GM12878 (cell line): ENCODE measurements around the gene PARD6B. TPM values are rescaled to one million over a fixed set of nuclear protein-coding genes. Genes with fewer than 3 reads are reported as not detected.

Experiments
- ATAC-seq: fragments of 200-7000 bp; cut with Tn5 transposase; 3 replicates; pipeline ENCODE4 v1.9.1; 2020; ENCODE audit warnings: mild to moderate bottlenecking, moderate library complexity
- BruUV-seq: library from RNA; stranded (reverse); fragments of 400-500 nt; replicated peaks from 2 replicates; lab custom pipeline; 2021; lab: Mats Ljungman, UMichigan
- CTCF ChIA-PET: fragments of 300-600 bp; sonication (Branson Sonifier 250); formaldehyde crosslinking; extraction: SDS; loops from one replicate; lab custom pipeline; 2021; ENCODE audit warnings: inconsistent platforms; lab: Yijun Ruan, JAX
- POLR2A ChIA-PET: fragments of 350-600 bp; formaldehyde crosslinking; extraction: SDS; loops from one replicate; lab custom pipeline; 2021; ENCODE audit warnings: inconsistent platforms; lab: Charles Lee
- RAD21 ChIA-PET: fragments of 300-600 bp; sonication (Branson Sonifier 250); formaldehyde crosslinking; loops from one replicate; lab custom pipeline; 2023; ENCODE audit warnings: antibody characterized with exemption; ENCODE audit not compliant: unreplicated experiment; lab: Charles Lee
- SMC1A ChIA-PET: fragments of 300-600 bp; sonication (Branson Sonifier 250); formaldehyde crosslinking; loops from one replicate; lab custom pipeline; 2023; ENCODE audit not compliant: unreplicated experiment, uncharacterized antibody; lab: Charles Lee
- DNase-seq: peaks from one replicate; pipeline ENCODE4 v3.0.0-alpha.2; 2011; ENCODE audit warnings: low read depth, low spot score
- FAIRE-seq: peaks from 3 replicates; lab custom pipeline; 2011; peaks lifted over from hg19 to GRCh38; lab: Jason Lieb, UNC
- H2AFZ ChIP-seq: 2 replicates; pipeline ENCODE4 v1.6.0; 2011; ENCODE audit warnings: low read depth, low read length, control low read depth; ENCODE audit not compliant: control insufficient read depth
- H3K27ac ChIP-seq: 2 replicates; pipeline ENCODE4 v1.5.1; 2011; ENCODE audit warnings: control low read depth; ENCODE audit not compliant: control insufficient read depth, insufficient read depth
- H3K27me3 ChIP-seq, 2 experiments: replicated peaks in 1 of 2; 2 replicates each; pipeline versions ENCODE4 v1.6.0 to v1.6.1; 2011; ENCODE audit warnings: low read length in 1 of 2; ENCODE audit not compliant: control insufficient read depth in 2 of 2, insufficient read depth in 2 of 2
- H3K36me3 ChIP-seq, 2 experiments: 2 replicates each; pipeline ENCODE4 v1.5.1; 2011; ENCODE audit warnings: low read length in 1 of 2; ENCODE audit not compliant: control insufficient read depth in 2 of 2, insufficient read depth in 2 of 2
- H3K4me1 ChIP-seq: 2 replicates; pipeline ENCODE4 v1.6.1; 2011; ENCODE audit warnings: mild to moderate bottlenecking, low read length, moderate library complexity, mixed read lengths; ENCODE audit not compliant: control insufficient read depth, insufficient read depth
- H3K4me2 ChIP-seq: 2 replicates; pipeline ENCODE4 v1.6.0; 2011; ENCODE audit warnings: control low read depth; ENCODE audit not compliant: control insufficient read depth, insufficient read depth
- H3K4me3 ChIP-seq: fragments of 200-600 bp; sonication (generic); 2 replicates; pipeline ENCODE4 v1.5.1; 2016
- H3K79me2 ChIP-seq: 2 replicates; pipeline ENCODE4 v1.6.0; 2011; ENCODE audit warnings: low read length; ENCODE audit not compliant: control insufficient read depth, insufficient read depth
- H3K9ac ChIP-seq: 2 replicates; pipeline ENCODE4 v1.8.0; 2011; ENCODE audit warnings: low read length, control low read depth, mixed read lengths; ENCODE audit not compliant: control insufficient read depth, insufficient read depth
- H3K9me3 ChIP-seq: replicated peaks from 3 replicates; pipeline ENCODE4 v1.5.1; 2011; ENCODE audit warnings: mild to moderate bottlenecking, low read length; ENCODE audit not compliant: control insufficient read depth, insufficient read depth
- H4K20me1 ChIP-seq: 2 replicates; pipeline ENCODE4 v1.6.0; 2011; ENCODE audit not compliant: control insufficient read depth, insufficient read depth
- BACH1 ChIP-seq: fragments of 450-650 bp; IDR thresholded peaks from 2 replicates; pipeline ENCODE4 v1.6.1; 2017; ENCODE audit warnings: mild to moderate bottlenecking, borderline replicate concordance
- CREB1 ChIP-seq: IDR thresholded peaks from 2 replicates; pipeline ENCODE4 v1.6.1; 2012; ENCODE audit warnings: low read depth, mild to moderate bottlenecking, inconsistent platforms
- FOS ChIP-seq: IDR thresholded peaks from 3 replicates; pipeline ENCODE4 v1.6.1; 2011; ENCODE audit warnings: borderline replicate concordance; ENCODE audit not compliant: insufficient read length; ENCODE audit errors: extremely low read depth
- MTA2 ChIP-seq: fragments of 450-650 bp; IDR thresholded peaks from 2 replicates; pipeline ENCODE4 v1.6.1; 2016; ENCODE audit warnings: low read depth, mild to moderate bottlenecking, moderate library complexity
- MYB ChIP-seq: fragments of 150-350 bp; IDR thresholded peaks from 2 replicates; pipeline ENCODE4 v1.6.1; 2014; ENCODE audit warnings: mild to moderate bottlenecking, low read depth, low read length, borderline replicate concordance
- RCOR1 ChIP-seq: conservative IDR thresholded peaks from 2 replicates; pipeline ENCODE4 v1.6.1; 2012; ENCODE audit warnings: low read depth, low read length, improper control_type of control experiment
- RELA ChIP-seq: fragments of 450-650 bp; IDR thresholded peaks from 2 replicates; pipeline ENCODE4 v1.8.0; 2014; ENCODE audit warnings: borderline replicate concordance; ENCODE audit not compliant: partially characterized antibody
- SMARCA5 ChIP-seq: fragments of 450-650 bp; IDR thresholded peaks from 2 replicates; pipeline ENCODE4 v1.6.1; 2017; ENCODE audit warnings: mild to moderate bottlenecking
- YBX1 ChIP-seq: fragments of 450-650 bp; IDR thresholded peaks from 2 replicates; pipeline ENCODE4 v1.6.1; 2016; ENCODE audit warnings: antibody characterized with exemption
- YY1 ChIP-seq: IDR thresholded peaks from 2 replicates; pipeline ENCODE4 v1.6.1; 2011; ENCODE audit warnings: low read depth, mild to moderate bottlenecking, low read length
- WGBS: methylation state at CpG from one replicate; pipeline ENCODE4 v1.1.6; 2016; ENCODE audit warnings: low lambda C conversion rate; ENCODE audit not compliant: insufficient replicate concordance, insufficient coverage; ENCODE audit errors: missing lambda C conversion rate; 5-methylcytosine and 5-hydroxymethylcytosine counted together
- in situ Hi-C: fragments of 300-500 bp; cut with MboI; formaldehyde crosslinking; loops from 9 replicates; pipeline ENCODE4 v1.14.3; 2018; ENCODE audit warnings: mixed read lengths
- intact Hi-C: fragments of 100-400 bp; cut with micrococcal nuclease; formaldehyde crosslinking; loops from one replicate; pipeline ENCODE4 v1.14.2; 2022; ENCODE audit not compliant: unreplicated experiment
- polyA plus RNA-seq, 11 experiments: library from polyadenylated mRNA; depleted of rRNA in 4 of 11; unstranded in 6 of 11; stranded (reverse) in 5 of 11; fragments of >200 nt; fragmentation: Nextera tagmentation in 4 of 11; fragmentation: Illumina TruSeq in 1 of 11; extraction: Ambion mirVana in 4 of 11; extraction: Trizol in 1 of 11; gene quantifications; 1 replicate in 1 of 11; 2 replicates in 10 of 11; pipeline versions ENCODE4 v1.2.1 to v1.2.3, GENCODE V29; 2011 to 2016; ENCODE audit warnings: inconsistent platforms in 2 of 11, missing spikeins in 2 of 11, low read depth in 1 of 11
- total RNA-seq, 4 experiments: library from RNA; depleted of rRNA in 3 of 4; stranded (reverse); fragments of >200 nt in 3 of 4; fragmentation: Illumina TruSeq in 1 of 4; extraction: Trizol in 1 of 4; gene quantifications; 2 replicates each; pipeline versions ENCODE4 v1.2.1 to v1.2.3, GENCODE V29; 2013 to 2021
- TF ChIP-seq, protein P1 (sequence below): fragments of 450-650 bp; IDR thresholded peaks from 2 replicates; pipeline ENCODE4 v1.6.1; 2017; ENCODE audit warnings: mild to moderate bottlenecking
- TF ChIP-seq, protein P2 (sequence below), 3 experiments: IDR thresholded peaks in 2 of 3; conservative IDR thresholded peaks in 1 of 3; 2 replicates each; pipeline ENCODE4 v1.5.1; 2011; ENCODE audit warnings: low read depth in 3 of 3, low read length in 3 of 3, mild to moderate bottlenecking in 3 of 3, control low read depth in 2 of 3, moderate library complexity in 2 of 3, inconsistent platforms in 1 of 3, mixed read lengths in 1 of 3; ENCODE audit not compliant: control insufficient read depth in 2 of 3, insufficient read depth in 1 of 3; ENCODE audit errors: extremely low read depth in 1 of 3
- TF ChIP-seq, protein P3 (sequence below): IDR thresholded peaks from 2 replicates; pipeline ENCODE4 v1.6.1; 2011; ENCODE audit warnings: borderline replicate concordance, low read depth, mild to moderate bottlenecking, moderate library complexity, low read length; ENCODE audit not compliant: insufficient read depth, poor library complexity, severe bottlenecking
- TF ChIP-seq, protein P4 (sequence below): IDR thresholded peaks from 2 replicates; pipeline ENCODE4 v1.6.1; 2012; ENCODE audit warnings: mild to moderate bottlenecking, low read depth, low read length
- TF ChIP-seq, protein P5 (sequence below): IDR thresholded peaks from 2 replicates; pipeline ENCODE4 v1.6.1; 2012; ENCODE audit warnings: low read depth, low read length, improper control_type of control experiment

The PARD6B gene
- total and polyA plus RNA-seq, 10 of the 15 experiments (the other 5 are each of a cell fraction or from before 2014, with no cell fraction given): 0.57 to 4.7 (median 2.0) TPM

DNA sequence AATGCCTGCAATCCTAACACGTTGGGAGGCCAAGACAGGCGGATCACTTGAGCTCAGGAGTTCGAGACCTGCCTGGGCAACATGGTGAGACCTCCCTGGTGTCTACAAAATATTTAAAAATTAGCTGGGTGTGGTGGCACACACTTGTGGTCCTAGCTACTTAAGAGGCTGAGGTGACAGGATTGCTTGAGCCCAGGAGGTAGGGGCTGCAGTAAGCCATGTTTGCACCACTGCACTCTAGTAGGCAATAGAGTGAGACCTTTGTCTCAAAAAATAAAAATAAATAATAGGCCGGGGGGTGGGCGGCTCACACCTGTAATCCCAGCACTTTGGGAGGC, 21.8 kb upstream of the PARD6B start:
- RAD21 ChIA-PET: no interaction called here
- no peaks in the 10 kb centered on the region for H4K20me1 ChIP-seq
- SMC1A ChIA-PET: no interaction called here
- no peak overlapping the region for H3K9ac ChIP-seq
- WGBS: 32% methylated on average over 5 of the region's 5 CpGs
- H2AFZ ChIP-seq: no peak overlapping the region
- H3K36me3 ChIP-seq: no peaks in the 10 kb centered on the region
- in situ Hi-C loops (no loop called here), intact Hi-C loops (no loop called here)
- no TSS peak for BruUV-seq
- FAIRE-seq: no peak
- peaks cover 0 to 2% of the 10 kb centered on the region in 2 experiments; a peak in 3 of 4 replicates for H3K27me3 ChIP-seq
- H3K79me2 ChIP-seq: no peaks in the 10 kb centered on the region
- H3K4me1 ChIP-seq: no peaks in the 10 kb centered on the region
- DNase-seq: no peak
- H3K4me3 ChIP-seq: no peak overlapping the region
- POLR2A ChIA-PET: no interaction called here
- no peak overlapping the region for H3K4me2 ChIP-seq
- H3K9me3 ChIP-seq: no peaks in the 10 kb centered on the region
- no peak for ATAC-seq
- no peak overlapping the region for H3K27ac ChIP-seq
- CTCF ChIA-PET: no interaction called here
- TF ChIP-seq, protein P1, sequence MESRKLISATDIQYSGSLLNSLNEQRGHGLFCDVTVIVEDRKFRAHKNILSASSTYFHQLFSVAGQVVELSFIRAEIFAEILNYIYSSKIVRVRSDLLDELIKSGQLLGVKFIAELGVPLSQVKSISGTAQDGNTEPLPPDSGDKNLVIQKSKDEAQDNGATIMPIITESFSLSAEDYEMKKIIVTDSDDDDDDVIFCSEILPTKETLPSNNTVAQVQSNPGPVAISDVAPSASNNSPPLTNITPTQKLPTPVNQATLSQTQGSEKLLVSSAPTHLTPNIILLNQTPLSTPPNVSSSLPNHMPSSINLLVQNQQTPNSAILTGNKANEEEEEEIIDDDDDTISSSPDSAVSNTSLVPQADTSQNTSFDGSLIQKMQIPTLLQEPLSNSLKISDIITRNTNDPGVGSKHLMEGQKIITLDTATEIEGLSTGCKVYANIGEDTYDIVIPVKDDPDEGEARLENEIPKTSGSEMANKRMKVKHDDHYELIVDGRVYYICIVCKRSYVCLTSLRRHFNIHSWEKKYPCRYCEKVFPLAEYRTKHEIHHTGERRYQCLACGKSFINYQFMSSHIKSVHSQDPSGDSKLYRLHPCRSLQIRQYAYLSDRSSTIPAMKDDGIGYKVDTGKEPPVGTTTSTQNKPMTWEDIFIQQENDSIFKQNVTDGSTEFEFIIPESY: no peak
- TF ChIP-seq SMARCA5: no peak
- TF ChIP-seq, protein P2, sequence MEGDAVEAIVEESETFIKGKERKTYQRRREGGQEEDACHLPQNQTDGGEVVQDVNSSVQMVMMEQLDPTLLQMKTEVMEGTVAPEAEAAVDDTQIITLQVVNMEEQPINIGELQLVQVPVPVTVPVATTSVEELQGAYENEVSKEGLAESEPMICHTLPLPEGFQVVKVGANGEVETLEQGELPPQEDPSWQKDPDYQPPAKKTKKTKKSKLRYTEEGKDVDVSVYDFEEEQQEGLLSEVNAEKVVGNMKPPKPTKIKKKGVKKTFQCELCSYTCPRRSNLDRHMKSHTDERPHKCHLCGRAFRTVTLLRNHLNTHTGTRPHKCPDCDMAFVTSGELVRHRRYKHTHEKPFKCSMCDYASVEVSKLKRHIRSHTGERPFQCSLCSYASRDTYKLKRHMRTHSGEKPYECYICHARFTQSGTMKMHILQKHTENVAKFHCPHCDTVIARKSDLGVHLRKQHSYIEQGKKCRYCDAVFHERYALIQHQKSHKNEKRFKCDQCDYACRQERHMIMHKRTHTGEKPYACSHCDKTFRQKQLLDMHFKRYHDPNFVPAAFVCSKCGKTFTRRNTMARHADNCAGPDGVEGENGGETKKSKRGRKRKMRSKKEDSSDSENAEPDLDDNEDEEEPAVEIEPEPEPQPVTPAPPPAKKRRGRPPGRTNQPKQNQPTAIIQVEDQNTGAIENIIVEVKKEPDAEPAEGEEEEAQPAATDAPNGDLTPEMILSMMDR (IDR thresholded peaks at IDR 0.05 in 2 of 3, conservative IDR thresholded peaks at IDR 0.05 in 1 of 3; ENCODE audit: control insufficient read depth in 2 of 3, extremely low read depth in 1 of 3, insufficient read depth in 1 of 3, low read depth in 3 of 3, low read length in 3 of 3): no peak
- TF ChIP-seq YBX1: no peak
- TF ChIP-seq CREB1: no peak
- no peak for TF ChIP-seq BACH1
- TF ChIP-seq, protein P3, sequence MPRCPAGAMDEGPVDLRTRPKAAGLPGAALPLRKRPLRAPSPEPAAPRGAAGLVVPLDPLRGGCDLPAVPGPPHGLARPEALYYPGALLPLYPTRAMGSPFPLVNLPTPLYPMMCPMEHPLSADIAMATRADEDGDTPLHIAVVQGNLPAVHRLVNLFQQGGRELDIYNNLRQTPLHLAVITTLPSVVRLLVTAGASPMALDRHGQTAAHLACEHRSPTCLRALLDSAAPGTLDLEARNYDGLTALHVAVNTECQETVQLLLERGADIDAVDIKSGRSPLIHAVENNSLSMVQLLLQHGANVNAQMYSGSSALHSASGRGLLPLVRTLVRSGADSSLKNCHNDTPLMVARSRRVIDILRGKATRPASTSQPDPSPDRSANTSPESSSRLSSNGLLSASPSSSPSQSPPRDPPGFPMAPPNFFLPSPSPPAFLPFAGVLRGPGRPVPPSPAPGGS: no peak
- TF ChIP-seq, protein P4, sequence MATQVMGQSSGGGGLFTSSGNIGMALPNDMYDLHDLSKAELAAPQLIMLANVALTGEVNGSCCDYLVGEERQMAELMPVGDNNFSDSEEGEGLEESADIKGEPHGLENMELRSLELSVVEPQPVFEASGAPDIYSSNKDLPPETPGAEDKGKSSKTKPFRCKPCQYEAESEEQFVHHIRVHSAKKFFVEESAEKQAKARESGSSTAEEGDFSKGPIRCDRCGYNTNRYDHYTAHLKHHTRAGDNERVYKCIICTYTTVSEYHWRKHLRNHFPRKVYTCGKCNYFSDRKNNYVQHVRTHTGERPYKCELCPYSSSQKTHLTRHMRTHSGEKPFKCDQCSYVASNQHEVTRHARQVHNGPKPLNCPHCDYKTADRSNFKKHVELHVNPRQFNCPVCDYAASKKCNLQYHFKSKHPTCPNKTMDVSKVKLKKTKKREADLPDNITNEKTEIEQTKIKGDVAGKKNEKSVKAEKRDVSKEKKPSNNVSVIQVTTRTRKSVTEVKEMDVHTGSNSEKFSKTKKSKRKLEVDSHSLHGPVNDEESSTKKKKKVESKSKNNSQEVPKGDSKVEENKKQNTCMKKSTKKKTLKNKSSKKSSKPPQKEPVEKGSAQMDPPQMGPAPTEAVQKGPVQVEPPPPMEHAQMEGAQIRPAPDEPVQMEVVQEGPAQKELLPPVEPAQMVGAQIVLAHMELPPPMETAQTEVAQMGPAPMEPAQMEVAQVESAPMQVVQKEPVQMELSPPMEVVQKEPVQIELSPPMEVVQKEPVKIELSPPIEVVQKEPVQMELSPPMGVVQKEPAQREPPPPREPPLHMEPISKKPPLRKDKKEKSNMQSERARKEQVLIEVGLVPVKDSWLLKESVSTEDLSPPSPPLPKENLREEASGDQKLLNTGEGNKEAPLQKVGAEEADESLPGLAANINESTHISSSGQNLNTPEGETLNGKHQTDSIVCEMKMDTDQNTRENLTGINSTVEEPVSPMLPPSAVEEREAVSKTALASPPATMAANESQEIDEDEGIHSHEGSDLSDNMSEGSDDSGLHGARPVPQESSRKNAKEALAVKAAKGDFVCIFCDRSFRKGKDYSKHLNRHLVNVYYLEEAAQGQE: no peak
- no peak for TF ChIP-seq RELA
- no peak for TF ChIP-seq RCOR1
- TF ChIP-seq FOS: no peak
- no peak for TF ChIP-seq MTA2
- TF ChIP-seq MYB: no peak
- TF ChIP-seq YY1: no peak
- TF ChIP-seq, protein P5, sequence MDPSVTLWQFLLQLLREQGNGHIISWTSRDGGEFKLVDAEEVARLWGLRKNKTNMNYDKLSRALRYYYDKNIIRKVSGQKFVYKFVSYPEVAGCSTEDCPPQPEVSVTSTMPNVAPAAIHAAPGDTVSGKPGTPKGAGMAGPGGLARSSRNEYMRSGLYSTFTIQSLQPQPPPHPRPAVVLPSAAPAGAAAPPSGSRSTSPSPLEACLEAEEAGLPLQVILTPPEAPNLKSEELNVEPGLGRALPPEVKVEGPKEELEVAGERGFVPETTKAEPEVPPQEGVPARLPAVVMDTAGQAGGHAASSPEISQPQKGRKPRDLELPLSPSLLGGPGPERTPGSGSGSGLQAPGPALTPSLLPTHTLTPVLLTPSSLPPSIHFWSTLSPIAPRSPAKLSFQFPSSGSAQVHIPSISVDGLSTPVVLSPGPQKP: no peak
